ENCODE results near the gene PTX4. TPM values are rescaled to one million over a fixed set of nuclear protein-coding genes. Genes with fewer than 3 reads are reported as not detected.

PTX4 gene
- total RNA-seq, 1 experiment from 2014 or later, result 0.22 TPM

- Histone ChIP-seq H3K9ac (ENCODE audit: low read length) (peak overlapping the region; percentile 94), H3K9me2 (replicated peaks; ENCODE audit: low read length) (no peaks in the 10 kb centered on the region), H3K79me2 (ENCODE audit: low read length) (peaks cover 31% of the 10 kb centered on the region), H4K20me1 (ENCODE audit: low read length) (peaks cover 5% of the 10 kb centered on the region; the same call in 1 of the 2 replicates), H2AFZ (ENCODE audit: low read length) (peak overlapping the region; percentile 74; the same call in 1 of the 2 replicates), H3K27ac (ENCODE audit: low read length) (peak overlapping the region; percentile 32; the same call in 1 of the 2 replicates), H3K9me3 (ENCODE audit: low read length) (no peaks in the 10 kb centered on the region), H3K4me2 (ENCODE audit: low read length) (peak overlapping the region; percentile 97), H3K27me3 (ENCODE audit: low read length) (no peaks in the 10 kb centered on the region), H3F3A (ENCODE audit: low read length, unreplicated experiment) (no peaks in the 10 kb centered on the region), H3K4me1 (ENCODE audit: insufficient read depth, low read length) (peaks cover 13% of the 10 kb centered on the region), H3K36me3 (ENCODE audit: low read depth, low read length) (0 out of 2 replicates have a peak, but pooled peaks cover 3% of the 10 kb centered on the region), H3K4me3 (ENCODE audit: low read length) (peak overlapping the region; percentile 83)
- TF ChIP-seq EZH2 (IDR thresholded peaks at IDR 0.05; ENCODE audit: low read length, unreplicated experiment) (no peak), CTCF (conservative IDR thresholded peaks at IDR 0.05; ENCODE audit: low read depth, low read length) (peak; percentile 62)
- peak; percentile 72 for ATAC-seq
- ChIA-PET POLR2A (ENCODE audit: unreplicated experiment) (no interaction called here), CTCF (interaction anchor here (0.6 kb wide), 2 partner anchors 12 to 968 kb away, joined by 3 read pairs; no protein-coding TSS in a partner anchor)
- intact Hi-C loops (cut with micrococcal nuclease), result no loop called here
- BruUV-seq (replicated peaks), result no TSS peak
- peak; percentile 60 for DNase-seq
These were observed 5.4 kb upstream of the PTX4 start for GRCh38 chr16:1494129-1494640.

DNA sequence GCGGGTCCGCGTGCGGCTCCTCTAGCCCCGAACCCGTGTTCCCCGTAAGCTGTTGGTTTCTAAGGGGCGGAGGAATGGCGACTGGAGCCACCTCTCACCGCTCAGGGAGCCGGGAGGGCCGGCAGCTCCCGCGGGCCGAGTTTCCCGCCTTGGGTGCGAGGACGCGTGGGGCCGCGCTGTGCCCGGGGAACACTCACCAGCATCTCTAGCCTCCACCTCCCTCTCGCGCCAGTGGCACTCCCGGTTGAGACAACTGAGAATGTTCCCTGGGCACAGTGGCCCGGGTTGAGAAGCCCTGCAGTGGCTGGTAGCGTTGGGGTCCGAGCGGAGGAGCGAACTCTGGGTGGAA, 5.0 kb upstream of the PTX4 start:
- ChIA-PET CTCF (interaction anchor here (0.6 kb wide), 1 partner anchor 967 kb away, joined by 3 read pairs; no protein-coding TSS in a partner anchor), POLR2A (ENCODE audit: unreplicated experiment) (no interaction called here)
- ATAC-seq (peak; percentile 29), DNase-seq (no peak)
- Histone ChIP-seq H3K79me2 (ENCODE audit: low read length) (peaks cover 31% of the 10 kb centered on the region), H3K9me3 (ENCODE audit: low read length) (no peaks in the 10 kb centered on the region), H3K9me2 (replicated peaks; ENCODE audit: low read length) (no peaks in the 10 kb centered on the region), H3K9ac (ENCODE audit: low read length) (peak overlapping the region; percentile 94), H3K4me3 (ENCODE audit: low read length) (peak overlapping the region; percentile 83), H3K4me1 (ENCODE audit: insufficient read depth, low read length) (peaks cover 13% of the 10 kb centered on the region), H3K27ac (ENCODE audit: low read length) (peak overlapping the region; percentile 32), H3K36me3 (ENCODE audit: low read depth, low read length) (0 out of 2 replicates have a peak, but pooled peaks cover 3% of the 10 kb centered on the region), H3K27me3 (ENCODE audit: low read length) (no peaks in the 10 kb centered on the region), H3F3A (ENCODE audit: low read length, unreplicated experiment) (no peaks in the 10 kb centered on the region), H3K4me2 (ENCODE audit: low read length) (peak overlapping the region; percentile 97), H4K20me1 (ENCODE audit: low read length) (peaks cover 5% of the 10 kb centered on the region; the same call in 1 of the 2 replicates), H2AFZ (ENCODE audit: low read length) (peak overlapping the region; percentile 74)
- intact Hi-C loops (cut with micrococcal nuclease), result loop anchor here (2.0 kb wide), 1 partner anchor 117 kb away; no protein-coding TSS in a partner anchor
- BruUV-seq (replicated peaks), result TSS peak; percentile 61
- no peak for TF ChIP-seq CTCF (conservative IDR thresholded peaks at IDR 0.05; ENCODE audit: low read depth, low read length)
- no peak for TF ChIP-seq EZH2phosphoT487 (IDR thresholded peaks at IDR 0.05; ENCODE audit: borderline replicate concordance, low read length)
- no peak for TF ChIP-seq EZH2 (IDR thresholded peaks at IDR 0.05; ENCODE audit: low read length, unreplicated experiment)

All from PC-3 (cell line).